Daoy (cell line): ENCODE data around the gene SCAF1. TPM values are rescaled to one million over a fixed set of nuclear protein-coding genes. Genes with fewer than 3 reads are reported as not detected.

Experiments
- DNase-seq: peaks from one replicate; pipeline ENCODE4 v3.0.0-alpha.2; 2015; ENCODE audit warnings: low read depth
- total RNA-seq: library from RNA; depleted of rRNA; stranded (reverse); fragments of >200 nt; shearing (Covaris generic); gene quantifications from 2 replicates; pipeline ENCODE4 v1.2.3, GENCODE V29; 2014; rRNA removed

The SCAF1 gene, protein sequence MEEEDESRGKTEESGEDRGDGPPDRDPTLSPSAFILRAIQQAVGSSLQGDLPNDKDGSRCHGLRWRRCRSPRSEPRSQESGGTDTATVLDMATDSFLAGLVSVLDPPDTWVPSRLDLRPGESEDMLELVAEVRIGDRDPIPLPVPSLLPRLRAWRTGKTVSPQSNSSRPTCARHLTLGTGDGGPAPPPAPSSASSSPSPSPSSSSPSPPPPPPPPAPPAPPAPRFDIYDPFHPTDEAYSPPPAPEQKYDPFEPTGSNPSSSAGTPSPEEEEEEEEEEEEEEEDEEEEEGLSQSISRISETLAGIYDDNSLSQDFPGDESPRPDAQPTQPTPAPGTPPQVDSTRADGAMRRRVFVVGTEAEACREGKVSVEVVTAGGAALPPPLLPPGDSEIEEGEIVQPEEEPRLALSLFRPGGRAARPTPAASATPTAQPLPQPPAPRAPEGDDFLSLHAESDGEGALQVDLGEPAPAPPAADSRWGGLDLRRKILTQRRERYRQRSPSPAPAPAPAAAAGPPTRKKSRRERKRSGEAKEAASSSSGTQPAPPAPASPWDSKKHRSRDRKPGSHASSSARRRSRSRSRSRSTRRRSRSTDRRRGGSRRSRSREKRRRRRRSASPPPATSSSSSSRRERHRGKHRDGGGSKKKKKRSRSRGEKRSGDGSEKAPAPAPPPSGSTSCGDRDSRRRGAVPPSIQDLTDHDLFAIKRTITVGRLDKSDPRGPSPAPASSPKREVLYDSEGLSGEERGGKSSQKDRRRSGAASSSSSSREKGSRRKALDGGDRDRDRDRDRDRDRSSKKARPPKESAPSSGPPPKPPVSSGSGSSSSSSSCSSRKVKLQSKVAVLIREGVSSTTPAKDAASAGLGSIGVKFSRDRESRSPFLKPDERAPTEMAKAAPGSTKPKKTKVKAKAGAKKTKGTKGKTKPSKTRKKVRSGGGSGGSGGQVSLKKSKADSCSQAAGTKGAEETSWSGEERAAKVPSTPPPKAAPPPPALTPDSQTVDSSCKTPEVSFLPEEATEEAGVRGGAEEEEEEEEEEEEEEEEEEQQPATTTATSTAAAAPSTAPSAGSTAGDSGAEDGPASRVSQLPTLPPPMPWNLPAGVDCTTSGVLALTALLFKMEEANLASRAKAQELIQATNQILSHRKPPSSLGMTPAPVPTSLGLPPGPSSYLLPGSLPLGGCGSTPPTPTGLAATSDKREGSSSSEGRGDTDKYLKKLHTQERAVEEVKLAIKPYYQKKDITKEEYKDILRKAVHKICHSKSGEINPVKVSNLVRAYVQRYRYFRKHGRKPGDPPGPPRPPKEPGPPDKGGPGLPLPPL
- 32.5 and 32.8 TPM in 2 replicates for total RNA-seq

DNA sequence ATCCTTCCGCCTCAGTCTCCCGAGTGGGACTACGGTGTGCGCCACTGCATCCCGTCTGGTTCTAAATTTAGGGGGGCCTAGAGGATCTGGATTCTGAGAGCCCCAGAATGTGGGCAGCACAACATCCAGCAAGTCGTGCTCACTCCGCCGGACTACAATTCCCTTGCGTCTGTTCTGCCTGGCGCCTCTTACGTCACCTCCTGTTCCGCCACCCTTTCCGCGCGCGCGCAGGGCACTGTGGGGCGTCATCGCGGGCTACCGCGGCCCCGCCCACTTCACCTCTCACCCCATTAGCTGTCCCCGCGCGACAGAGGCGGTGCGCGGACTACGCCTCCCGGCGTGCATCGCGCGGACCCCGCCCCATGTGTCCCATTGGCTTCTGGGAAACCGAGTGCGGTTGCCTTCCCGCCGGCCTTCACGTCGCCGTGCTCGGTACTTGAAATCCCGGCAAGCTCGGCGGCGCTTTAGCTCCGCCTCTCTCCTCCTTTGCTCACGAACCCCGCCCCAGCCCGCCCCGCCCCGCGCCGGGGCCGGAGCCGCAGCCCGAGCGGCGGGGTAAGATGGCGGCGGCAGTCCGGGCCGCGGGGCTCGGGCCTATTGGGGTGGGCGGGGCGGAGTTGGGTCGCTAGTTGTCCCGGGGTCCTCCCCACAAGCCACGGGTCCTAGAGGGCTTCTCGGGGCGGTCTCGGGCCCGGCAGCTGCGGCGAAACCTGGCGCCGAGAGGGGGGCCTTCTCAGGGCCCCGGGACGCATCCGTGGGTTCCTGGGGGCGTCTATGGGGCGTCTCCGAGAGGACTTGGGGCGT, at the start of gene SCAF1:
Gene SCAF1, plus strand, starts transcription at position 522 of the 804 bp plus-strand sequence. CDS start 2,818 bp downstream, outside the sequence.
- peak; percentile 100 for DNase-seq

DNA sequence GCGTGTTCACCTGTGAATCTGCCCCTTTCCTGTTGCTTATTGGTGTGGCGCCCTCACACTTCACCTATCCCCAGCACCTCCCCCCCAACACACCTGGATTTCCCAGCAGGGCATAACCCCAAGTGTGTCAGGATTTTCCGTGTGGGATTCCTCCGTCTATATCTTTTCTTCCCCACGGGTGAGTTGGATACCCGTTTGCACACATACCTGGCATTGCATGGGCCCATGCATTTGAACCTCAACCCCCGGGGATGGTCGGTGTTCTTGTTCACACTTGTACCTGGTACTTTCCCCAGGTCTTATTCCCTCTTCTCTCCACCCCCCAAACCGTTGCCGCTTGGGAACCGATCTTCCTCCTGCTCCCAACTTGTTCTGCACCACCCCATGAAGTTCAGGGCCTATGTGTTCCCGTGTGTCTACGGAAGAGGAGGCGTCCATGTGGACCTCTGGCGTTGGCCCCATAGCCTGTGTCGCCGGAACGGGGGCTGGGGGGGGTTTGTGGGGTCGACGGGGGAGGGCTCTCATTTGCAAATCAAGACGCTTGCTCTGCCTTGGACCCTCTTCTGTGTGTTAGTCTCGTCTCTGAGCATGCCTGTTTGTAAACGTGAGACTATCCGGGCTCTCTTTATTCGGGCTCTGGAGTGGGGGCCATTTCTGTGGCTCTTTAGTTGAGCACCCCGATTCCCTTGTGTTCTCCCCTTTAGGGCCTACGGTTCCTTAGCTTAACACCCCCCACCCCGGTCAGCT, 49.4 kb upstream of the SCAF1 start:
- no peak for DNase-seq

DNA sequence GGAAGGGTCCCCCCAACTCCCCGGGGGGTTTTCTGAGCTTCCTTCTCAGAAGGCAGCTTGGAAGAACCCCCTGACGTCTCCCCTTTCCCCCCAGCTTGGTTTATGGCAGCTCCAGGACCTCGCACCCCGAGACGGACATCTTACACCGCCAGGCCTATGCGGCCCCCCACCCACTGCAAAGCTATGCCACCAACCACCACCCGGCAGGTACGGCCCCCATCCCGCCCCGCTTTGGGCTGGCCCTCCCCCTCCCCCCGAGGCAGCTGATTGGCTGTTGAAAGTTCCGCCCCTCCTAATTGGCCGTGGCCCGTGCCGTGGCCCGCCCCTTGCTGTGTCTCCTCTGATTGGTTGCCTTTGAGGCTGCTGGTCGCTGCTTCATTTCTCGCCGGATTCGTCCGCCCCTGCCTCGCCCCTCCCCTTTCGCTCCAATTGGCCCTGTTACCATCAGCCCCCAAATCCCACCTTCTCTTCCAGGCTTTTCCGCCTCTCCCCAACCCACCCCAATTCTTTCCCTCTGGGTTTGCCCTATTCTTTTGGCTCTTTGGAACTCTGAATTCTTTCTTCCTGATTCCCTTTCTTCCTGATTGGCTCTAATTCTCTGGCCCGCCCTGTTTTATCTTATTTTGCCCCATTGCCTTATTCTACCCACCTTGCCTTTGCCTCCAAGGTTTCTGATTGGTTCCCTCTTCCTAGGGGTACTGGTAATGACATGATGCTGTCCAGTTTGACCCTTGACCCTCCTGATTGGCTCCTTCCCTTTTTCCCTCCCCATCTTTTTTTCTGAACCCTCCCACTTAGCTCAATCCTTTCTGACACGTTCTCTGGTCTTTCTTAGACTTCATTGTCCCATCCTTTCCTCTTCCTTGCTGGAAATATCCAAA, 48.5 kb upstream of the SCAF1 start:
- DNase-seq: peak; percentile 54

DNA sequence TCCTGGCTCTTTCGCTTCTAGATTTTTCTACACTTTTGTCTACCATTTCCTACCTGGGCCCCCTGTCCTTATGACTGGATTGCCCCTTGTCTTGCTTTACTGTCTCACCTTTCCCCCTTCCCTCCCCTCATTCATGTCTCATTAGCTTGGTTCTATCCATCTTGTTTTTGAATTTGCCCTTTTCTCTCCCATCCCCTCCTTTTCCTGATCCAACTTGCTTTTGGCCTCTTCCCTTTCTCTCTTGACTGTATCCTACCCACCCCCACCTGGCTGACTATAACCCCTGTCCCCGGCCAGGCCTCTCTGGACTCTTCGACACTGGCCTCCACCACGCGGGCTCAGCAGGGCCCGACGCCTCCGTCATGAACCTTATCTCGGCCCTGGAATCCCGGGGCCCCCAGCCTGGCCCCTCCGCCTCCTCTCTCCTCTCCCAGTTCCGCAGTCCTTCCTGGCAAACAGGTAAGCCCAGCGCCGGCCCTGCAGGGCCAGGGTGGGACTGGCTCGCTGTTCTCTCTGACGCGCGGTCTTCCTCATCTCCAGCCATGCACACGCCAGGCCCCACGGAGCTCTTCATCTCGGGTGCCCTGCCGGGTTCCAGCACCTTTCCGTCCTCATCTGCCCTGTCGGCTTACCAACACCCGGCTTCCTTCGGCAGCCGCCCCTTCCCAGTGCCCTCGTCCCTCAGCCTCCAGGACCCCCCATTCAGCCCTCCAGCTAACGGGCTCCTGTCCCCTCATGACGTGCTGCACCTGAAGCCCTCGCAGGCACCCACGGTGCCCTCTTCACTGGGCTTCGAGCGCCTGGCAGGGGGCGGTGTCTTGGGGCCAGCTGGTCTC, 47.6 kb upstream of the SCAF1 start:
- DNase-seq: no peak

DNA sequence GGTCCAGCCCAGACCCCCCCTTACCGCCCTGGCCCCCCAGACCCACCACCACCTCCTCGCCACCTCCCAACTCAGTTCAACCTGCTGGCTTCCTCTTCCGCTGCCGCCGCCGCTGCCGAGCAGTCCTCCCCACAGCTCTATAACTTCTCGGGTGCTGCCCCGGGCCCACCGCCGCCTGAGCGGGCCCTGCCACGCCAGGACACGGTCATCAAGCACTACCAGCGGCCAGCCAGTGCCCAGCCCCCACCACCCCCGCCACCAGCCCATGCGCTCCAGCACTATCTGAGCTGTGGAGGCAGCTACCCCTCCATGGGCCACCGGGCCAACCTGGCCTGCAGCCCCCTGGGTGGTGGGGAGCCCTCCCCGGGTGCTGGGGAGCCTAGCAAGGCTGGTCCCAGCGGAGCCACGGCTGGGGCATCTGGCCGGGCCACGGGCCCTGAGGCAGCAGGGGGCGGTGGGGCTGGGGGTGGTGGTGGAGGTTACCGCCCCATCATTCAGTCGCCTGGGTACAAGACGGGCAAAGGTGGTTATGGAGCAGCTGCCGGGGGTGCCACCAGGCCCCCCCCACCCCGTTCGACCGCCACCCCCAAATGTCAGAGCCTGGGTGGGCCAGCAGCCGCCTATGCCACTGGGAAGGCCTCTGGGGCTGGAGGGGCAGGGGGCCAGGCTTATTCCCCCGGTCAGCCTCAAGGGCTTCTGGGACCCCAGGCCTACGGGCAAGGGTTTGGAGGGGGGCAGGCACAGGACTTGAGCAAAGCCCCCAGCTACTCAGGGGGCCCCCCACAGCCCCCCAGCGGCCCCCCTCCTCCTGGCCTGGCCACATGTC, 46.8 kb upstream of the SCAF1 start:
- no peak for DNase-seq

DNA sequence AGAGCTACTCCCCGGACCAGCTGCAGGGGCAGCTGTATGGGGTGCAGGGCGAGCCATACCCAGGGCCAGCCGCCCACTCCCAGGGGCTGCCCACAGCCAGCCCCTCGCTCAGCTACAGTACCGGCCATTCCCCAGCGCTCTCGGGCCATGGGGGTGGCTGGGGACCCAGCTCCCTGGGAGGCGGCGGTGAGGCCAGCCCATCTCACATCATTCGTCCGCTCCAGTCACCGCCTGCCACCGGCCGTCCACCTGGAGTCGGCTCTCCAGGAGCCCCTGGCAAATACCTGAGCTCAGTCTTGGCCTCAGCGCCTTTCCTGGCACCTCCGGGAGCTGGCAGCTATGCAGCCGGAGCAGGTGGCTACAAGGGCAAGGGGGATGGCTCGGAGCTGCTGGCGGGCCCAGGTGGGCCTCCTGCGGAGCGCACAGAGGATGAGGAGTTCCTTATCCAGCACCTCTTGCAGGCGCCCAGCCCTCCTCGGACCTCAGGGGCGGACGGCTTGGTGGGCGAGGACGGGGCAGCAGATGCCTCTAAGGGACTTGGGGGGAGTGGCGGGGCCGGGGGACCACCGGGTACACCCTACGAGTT, 46.1 kb upstream of the SCAF1 start:
- DNase-seq: no peak

DNA sequence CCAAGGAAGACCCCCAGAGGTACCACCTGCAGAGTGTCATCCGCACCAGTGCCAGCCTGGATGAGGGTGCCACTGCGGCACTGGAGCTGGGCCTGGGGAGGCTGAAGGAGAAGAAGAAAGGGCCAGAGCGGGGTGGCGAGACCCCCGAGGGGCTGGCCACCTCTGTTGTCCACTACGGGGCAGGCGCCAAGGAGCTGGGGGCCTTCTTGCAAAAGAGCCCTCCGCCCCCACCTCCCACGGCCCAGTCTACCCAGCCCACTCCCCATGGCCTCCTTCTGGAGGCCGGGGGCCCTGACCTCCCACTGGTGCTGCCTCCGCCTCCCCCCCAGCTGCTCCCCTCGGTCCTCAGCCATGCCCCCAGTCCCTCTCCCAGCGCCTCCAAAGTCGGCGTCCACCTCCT, 45.6 kb upstream of the SCAF1 start:
- DNase-seq: no peak

DNA sequence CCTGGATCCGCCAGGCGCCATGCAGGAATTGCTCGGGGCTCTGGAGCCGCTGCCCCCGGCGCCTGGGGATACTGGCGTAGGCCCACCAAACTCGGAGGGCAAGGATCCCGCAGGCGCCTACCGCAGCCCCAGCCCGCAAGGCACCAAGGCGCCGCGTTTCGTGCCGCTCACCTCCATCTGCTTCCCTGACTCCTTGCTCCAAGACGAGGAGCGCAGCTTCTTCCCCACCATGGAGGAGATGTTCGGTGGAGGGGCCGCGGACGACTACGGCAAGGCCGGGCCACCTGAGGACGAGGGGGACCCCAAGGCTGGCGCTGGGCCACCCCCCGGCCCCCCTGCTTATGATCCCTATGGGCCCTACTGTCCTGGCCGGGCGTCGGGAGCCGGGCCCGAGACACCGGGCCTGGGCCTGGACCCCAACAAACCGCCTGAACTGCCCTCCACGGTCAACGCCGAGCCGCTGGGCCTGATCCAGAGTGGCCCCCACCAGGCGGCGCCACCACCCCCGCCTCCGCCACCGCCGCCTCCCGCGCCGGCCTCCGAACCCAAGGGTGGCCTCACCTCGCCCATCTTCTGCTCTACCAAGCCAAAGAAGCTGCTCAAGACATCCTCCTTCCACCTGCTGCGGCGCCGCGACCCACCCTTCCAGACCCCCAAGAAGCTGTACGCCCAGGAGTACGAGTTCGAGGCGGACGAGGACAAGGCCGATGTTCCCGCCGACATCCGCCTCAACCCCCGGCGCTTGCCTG, 44.9 kb upstream of the SCAF1 start:
- DNase-seq: no peak

DNA sequence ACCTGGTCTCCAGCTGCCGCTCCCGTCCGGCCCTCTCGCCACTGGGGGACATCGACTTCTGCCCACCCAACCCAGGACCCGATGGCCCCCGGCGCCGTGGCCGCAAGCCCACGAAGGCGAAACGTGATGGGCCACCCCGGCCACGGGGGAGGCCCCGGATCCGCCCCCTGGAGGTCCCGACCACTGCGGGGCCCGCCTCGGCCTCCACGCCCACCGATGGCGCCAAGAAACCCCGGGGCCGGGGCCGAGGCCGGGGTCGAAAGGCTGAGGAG, 44.4 kb upstream of the SCAF1 start:
- no peak for DNase-seq

DNA sequence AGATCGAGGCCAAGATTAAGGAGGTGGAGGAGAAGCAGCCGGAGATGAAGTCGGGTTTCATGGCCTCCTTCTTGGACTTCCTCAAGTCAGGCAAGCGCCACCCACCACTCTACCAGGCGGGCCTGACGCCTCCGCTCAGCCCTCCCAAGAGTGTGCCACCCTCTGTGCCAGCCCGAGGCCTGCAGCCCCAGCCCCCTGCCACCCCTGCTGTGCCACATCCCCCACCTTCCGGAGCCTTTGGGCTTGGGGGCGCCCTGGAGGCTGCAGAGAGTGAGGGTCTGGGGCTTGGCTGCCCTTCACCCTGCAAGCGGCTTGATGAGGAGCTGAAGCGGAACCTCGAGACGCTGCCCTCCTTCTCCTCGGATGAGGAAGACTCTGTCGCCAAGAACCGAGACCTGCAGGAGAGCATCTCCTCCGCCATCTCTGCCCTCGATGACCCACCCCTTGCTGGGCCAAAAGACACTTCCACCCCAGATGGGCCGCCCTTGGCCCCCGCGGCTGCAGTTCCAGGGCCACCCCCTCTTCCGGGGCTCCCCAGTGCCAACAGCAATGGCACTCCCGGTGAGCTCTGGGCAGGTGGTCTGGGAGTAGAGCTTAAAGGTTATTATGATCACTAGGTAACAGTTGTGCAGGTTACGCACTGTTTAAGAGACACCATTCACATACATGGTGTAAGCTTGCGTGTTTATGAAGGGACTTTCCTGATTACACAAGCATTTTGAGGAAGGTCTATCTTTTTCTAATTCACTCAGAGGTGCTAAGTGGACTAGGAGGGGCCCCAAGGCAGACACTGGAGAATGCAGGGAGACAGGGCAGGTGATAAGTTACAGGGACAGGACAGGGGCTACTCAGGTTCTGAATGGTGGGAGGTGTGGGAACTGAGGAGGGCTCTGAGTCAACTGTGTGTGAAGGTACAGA, 42.4 kb upstream of the SCAF1 start:
- DNase-seq: no peak

DNA sequence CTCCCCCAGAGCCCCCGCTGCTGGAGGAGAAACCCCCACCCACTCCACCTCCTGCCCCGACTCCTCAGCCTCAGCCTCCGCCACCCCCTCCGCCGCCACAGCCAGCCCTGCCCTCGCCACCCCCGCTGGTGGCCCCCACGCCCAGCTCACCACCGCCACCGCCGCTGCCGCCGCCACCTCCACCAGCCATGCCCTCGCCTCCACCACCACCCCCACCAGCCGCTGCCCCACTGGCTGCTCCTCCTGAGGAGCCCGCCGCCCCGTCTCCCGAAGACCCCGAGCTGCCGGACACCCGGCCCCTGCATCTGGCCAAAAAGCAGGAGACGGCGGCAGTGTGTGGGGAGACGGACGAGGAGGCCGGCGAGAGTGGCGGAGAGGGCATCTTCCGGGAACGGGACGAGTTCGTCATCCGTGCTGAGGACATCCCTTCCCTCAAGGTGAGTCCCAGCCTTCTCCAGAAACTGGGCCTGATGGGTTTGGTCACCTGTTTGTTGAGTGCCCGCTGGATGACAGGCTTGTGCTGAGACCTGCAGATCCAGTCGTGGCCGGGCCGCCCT, 40.4 kb upstream of the SCAF1 start:
- DNase-seq: no peak

DNA sequence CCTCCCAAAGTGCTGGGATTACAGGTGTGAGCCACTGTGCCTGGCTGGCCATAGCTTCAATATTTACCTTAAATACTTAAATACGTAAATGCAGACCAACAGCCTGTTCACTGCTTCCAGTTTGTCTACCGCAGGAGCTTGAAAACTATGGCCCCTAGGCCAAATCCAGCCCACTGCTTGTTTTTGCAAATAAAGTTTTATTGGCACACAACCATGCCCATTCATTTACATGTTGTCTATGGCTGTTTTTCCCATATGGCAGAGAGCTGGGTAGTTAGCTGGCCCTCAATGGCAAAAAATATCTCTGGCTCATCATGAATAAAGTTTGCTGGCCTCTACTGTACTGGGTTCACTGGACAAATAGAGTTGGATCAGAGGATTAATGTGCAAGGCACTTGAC, 39.2 kb upstream of the SCAF1 start:
- no peak for DNase-seq

DNA sequence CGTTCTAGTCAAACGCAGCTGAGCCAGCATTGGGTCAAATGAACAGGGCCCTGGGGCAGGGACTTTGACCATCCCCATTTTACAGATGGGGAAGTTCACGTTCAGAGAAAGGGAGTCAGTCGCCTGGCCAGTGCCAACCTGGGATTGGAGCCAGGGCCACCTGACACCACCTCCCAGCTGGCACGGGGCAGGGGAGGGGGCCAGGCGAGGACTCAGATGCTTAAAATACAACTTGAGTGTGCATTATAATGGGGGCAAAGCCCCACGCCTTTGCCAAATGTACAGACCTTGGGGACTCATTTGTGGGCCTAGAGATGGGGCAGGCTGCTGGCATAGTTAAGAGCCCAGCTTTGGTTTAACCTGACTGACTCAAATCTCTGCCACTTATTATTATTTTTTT, 36.4 kb upstream of the SCAF1 start:
- DNase-seq: no peak

DNA sequence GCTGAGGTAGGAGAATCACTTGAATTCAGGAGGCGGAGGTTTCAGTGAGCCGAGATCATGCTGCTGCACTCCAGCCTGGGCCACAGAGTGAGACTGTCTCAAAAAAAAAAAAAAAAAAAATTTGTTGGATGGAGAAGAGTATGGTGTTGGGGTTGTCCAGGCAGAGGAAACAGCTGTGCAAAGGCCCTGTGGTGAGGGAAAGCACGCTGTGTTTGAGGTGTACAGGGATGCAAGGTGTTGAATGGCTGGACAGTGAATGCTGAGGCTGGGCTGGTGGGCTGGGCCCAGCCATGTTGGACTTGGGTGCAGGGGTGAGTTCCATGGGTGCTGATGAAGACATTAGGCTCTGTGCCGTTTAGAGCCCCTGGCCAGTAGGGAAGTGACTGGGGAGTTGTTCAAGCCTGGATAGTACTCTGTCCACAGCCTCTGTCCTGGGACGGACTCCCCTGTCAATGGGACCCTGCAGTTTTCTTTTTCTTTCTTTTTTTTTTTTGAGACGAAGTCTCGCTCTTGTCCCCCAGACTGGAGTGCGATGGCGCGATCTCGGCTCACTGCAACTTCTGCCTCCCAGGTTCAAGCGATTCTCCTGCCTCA, 32.4 kb upstream of the SCAF1 start:
- DNase-seq: no peak

DNA sequence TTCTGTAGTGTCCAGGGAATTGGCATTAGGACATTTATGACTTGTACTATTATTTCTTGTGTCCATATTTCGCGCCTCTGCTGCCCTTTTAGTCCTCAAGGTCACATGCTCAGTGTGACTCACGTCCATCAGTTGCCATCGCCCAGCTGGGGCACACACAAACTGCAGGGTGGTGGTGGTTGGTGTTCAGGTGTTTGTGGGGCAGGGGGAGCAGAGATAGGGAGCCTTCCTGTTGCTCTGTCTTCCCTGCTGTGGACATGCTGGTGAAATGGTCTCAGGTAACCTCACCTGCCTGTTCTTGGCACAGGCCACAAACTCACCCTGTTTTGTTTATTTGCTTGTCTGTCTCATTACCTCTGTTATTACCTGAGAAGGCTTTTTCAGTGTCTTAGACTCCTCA, 28.6 kb upstream of the SCAF1 start:
- DNase-seq: peak; percentile 62
